A549 (cell line): ENCODE data around the gene CXCL14. TPM values are rescaled to one million over a fixed set of nuclear protein-coding genes. Genes with fewer than 3 reads are reported as not detected.
A peak's percentile ranks its signal among the peaks of the same experiment; 100 is the strongest.

ENCODE experiments used
- ATAC-seq, 2 experiments: fragments of 200-7000 bp in 1 of 2; fragments of >200 bp in 1 of 2; cut with Nextera tagmentation in 1 of 2; cut with Tn5 transposase in 1 of 2; 3 replicates each; pipeline versions ENCODE4 v1.8.0 to v1.9.1; 2018 to 2020; ENCODE audit warnings: mild to moderate bottlenecking in 1 of 2, moderate library complexity in 1 of 2
- CTCF ChIA-PET: fragments of 300-600 bp; sonication (Branson Sonifier 250); formaldehyde crosslinking; extraction: SDS; loops from one replicate; lab custom pipeline; 2021; ENCODE audit warnings: antibody characterized with exemption, inconsistent platforms; lab: Yijun Ruan, JAX
- POLR2A ChIA-PET: fragments of 350-600 bp; formaldehyde crosslinking; extraction: SDS; loops from one replicate; lab custom pipeline; 2021; ENCODE audit warnings: antibody characterized with exemption, inconsistent platforms; lab: Yijun Ruan, JAX
- DNase-seq, 2 experiments: peaks; one replicate each; pipeline versions ENCODE4 v3.0.0 to v3.0.0-alpha.2; 2011 to 2016; ENCODE audit warnings: low read depth in 1 of 2, low spot score in 1 of 2
- FAIRE-seq: peaks from 2 replicates; lab custom pipeline; 2011; peaks lifted over from hg19 to GRCh38; lab: Jason Lieb, UNC
- H3K27ac ChIP-seq, 2 experiments: fragments of >200 bp; sonication (Bioruptor Twin); formaldehyde crosslinking; 3 replicates each; pipeline ENCODE4 v1.5.1; 2016 to 2017
- H3K4me1 ChIP-seq: fragments of >200 bp; sonication (Bioruptor Twin); formaldehyde crosslinking; 3 replicates; pipeline ENCODE4 v1.6.1; 2016
- H3K4me2 ChIP-seq: fragments of >200 bp; sonication (Bioruptor Twin); formaldehyde crosslinking; 3 replicates; pipeline ENCODE4 v1.6.1; 2016
- H3K4me3 ChIP-seq: fragments of >200 bp; sonication (Bioruptor Twin); formaldehyde crosslinking; 3 replicates; pipeline ENCODE4 v1.5.1; 2016
- H3K9me3 ChIP-seq: fragments of >200 bp; sonication (Bioruptor Twin); formaldehyde crosslinking; 3 replicates; pipeline ENCODE4 v1.6.1; 2016
- CBX2 ChIP-seq: fragments of 200-600 bp; sonication (generic); IDR thresholded peaks from 2 replicates; pipeline ENCODE4 v1.6.1; 2016; ENCODE audit warnings: low read depth, mild to moderate bottlenecking, borderline replicate concordance
- CEBPB ChIP-seq, 2 experiments: fragments of >200 bp in 1 of 2; sonication (Bioruptor Twin) in 1 of 2; formaldehyde crosslinking in 1 of 2; IDR thresholded peaks; 2 replicates each; pipeline ENCODE4 v1.6.1; 2012 to 2016
- CHD2 ChIP-seq: fragments of 150-350 bp; IDR thresholded peaks from 2 replicates; pipeline ENCODE4 v1.6.1; 2014; ENCODE audit warnings: low read length; ENCODE audit not compliant: partially characterized antibody
- HDAC2 ChIP-seq: fragments of 200-600 bp; sonication (generic); IDR thresholded peaks from 2 replicates; pipeline ENCODE4 v1.6.1; 2016
- JUN ChIP-seq, 2 experiments: fragments of >200 bp; sonication (Bioruptor Twin); formaldehyde crosslinking; IDR thresholded peaks; 2 replicates in 1 of 2; 3 replicates in 1 of 2; pipeline ENCODE4 v1.6.1; 2016 to 2017
- MAFK ChIP-seq: fragments of 450-650 bp; IDR thresholded peaks from 2 replicates; pipeline ENCODE4 v1.6.1; 2014; ENCODE audit not compliant: partially characterized antibody
- PHF8 ChIP-seq: fragments of 200-600 bp; sonication (generic); IDR thresholded peaks from 2 replicates; pipeline ENCODE4 v1.6.1; 2016; ENCODE audit warnings: low read depth, mild to moderate bottlenecking, antibody characterized with exemption, moderate library complexity, borderline replicate concordance
- POLR2A ChIP-seq: IDR thresholded peaks from 2 replicates; pipeline ENCODE4 v1.6.1; 2012; ENCODE audit warnings: mild to moderate bottlenecking, low read length
- RNF2 ChIP-seq: fragments of 200-600 bp; sonication (generic); IDR thresholded peaks from 2 replicates; pipeline ENCODE4 v1.6.1; 2016; ENCODE audit warnings: low read depth, mild to moderate bottlenecking, antibody characterized with exemption, moderate library complexity, borderline replicate concordance
- ZNF302 ChIP-seq: fragments of 250-450 bp; sonication (Bioruptor Pico); IDR thresholded peaks from 2 replicates; pipeline ENCODE4 v1.9.0; 2021; ENCODE audit warnings: inconsistent platforms, mild to moderate bottlenecking, moderate library complexity
- WGBS: methylation state at CpG from one replicate; pipeline ENCODE4 v1.1.6; 2017; ENCODE audit errors: missing lambda C conversion rate; 5-methylcytosine and 5-hydroxymethylcytosine counted together
- polyA plus RNA-seq, 4 experiments: library from polyadenylated mRNA; depleted of rRNA in 3 of 4; stranded (reverse); fragments of >200 nt; fragmentation: RNase III in 1 of 4; extraction: RNeasy Plus Mini Kit Qiagen cat#74134 plus additional on column Dnase treatment in 1 of 4; gene quantifications; 2 replicates in 3 of 4; 3 replicates in 1 of 4; pipeline ENCODE4 v1.2.3, GENCODE V29; 2011 to 2017
- TF ChIP-seq, protein P1 (sequence below): fragments of 200-600 bp; sonication (generic); IDR thresholded peaks from 2 replicates; pipeline ENCODE4 v1.6.1; 2016; ENCODE audit warnings: antibody characterized with exemption, mild to moderate bottlenecking, moderate library complexity
- TF ChIP-seq, protein P2 (sequence below): fragments of >200 bp; sonication (Bioruptor Twin); formaldehyde crosslinking; IDR thresholded peaks from 3 replicates; pipeline ENCODE4 v1.6.1; 2016

The CXCL14 gene
- polyA plus RNA-seq, 2 of the 4 experiments (the other 2 are of a cell fraction), result 0.12 TPM; not detected in 1

DNA sequence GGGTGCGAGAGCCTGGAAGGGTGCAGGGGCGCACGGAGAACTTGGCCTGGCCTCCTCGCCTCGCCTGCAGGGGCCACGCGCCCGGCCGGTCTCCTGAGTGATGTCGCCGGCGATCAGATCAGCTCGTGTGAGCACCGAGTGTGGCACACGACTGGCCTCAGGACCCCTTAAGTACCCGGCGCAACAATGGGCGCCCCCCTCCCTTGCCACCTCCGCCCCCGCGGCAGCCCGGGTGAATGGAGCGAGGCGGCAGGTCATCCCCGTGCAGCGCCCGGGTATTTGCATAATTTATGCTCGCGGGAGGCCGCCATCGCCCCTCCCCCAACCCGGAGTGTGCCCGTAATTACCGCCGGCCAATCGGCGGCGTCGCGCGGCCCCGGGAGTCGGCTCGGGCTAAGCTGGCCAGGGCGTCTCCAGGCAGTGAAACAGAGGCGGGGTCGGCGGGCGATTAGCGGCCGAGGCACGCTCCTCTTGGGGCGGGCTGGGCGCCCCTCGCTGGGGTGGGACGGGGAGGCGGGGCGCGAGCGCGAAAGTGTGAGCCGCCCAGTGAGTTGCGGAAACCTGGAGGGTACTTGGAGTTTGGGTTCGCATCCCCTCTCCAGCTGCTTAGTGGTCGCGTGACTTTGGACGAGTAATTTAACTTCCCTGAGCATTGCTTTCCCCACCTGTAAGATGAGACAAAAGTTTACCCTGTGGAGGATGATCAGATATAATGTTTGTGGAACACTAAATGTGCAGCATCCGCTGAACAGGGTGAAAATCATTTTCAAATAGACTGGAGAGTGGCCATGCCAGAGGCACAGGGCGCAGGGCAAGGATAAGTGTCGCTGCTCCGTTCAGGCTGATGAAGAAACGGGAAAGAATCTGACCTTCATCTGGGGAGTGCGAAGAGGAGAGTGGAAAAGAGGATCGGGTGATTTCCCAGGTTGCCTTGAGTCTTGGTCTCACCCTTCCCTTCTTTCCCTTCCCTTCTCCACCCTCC is 42.7 kb downstream of the CXCL14 start, which contains the start of gene NEUROG1 (continued):
- no peak for TF ChIP-seq CEBPB (IDR thresholded peaks at IDR 0.05)
- TF ChIP-seq, protein P1, sequence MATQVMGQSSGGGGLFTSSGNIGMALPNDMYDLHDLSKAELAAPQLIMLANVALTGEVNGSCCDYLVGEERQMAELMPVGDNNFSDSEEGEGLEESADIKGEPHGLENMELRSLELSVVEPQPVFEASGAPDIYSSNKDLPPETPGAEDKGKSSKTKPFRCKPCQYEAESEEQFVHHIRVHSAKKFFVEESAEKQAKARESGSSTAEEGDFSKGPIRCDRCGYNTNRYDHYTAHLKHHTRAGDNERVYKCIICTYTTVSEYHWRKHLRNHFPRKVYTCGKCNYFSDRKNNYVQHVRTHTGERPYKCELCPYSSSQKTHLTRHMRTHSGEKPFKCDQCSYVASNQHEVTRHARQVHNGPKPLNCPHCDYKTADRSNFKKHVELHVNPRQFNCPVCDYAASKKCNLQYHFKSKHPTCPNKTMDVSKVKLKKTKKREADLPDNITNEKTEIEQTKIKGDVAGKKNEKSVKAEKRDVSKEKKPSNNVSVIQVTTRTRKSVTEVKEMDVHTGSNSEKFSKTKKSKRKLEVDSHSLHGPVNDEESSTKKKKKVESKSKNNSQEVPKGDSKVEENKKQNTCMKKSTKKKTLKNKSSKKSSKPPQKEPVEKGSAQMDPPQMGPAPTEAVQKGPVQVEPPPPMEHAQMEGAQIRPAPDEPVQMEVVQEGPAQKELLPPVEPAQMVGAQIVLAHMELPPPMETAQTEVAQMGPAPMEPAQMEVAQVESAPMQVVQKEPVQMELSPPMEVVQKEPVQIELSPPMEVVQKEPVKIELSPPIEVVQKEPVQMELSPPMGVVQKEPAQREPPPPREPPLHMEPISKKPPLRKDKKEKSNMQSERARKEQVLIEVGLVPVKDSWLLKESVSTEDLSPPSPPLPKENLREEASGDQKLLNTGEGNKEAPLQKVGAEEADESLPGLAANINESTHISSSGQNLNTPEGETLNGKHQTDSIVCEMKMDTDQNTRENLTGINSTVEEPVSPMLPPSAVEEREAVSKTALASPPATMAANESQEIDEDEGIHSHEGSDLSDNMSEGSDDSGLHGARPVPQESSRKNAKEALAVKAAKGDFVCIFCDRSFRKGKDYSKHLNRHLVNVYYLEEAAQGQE, result no peak
- no peak for TF ChIP-seq ZNF302 (CRISPR knock-in tag)
- TF ChIP-seq PHF8, result no peak
- TF ChIP-seq POLR2A, result no peak

DNA sequence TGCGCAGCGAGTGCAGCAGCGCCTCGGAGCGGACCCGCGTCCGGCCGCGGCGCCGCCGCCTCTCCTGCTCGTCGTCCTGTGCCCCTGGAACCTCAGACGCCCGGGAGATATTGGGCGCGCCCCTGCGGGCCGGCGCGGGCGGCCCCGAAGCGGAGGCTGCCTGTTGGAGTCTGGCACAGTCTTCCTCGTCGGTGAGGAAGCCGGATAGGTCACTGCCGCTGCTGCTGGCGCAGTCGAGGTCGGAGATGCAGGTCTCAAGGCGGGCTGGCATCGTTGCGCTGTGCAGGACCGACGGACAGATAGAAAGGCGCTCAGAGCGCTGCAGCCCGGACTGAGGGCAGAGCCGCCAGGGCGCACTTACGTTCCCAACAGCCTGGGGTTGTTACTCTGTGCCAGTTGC is 43.4 kb downstream of the CXCL14 start:
- H3K4me3 ChIP-seq, result peak overlapping the region; percentile 27; the same call in 2 of the 3 replicates
- H3K4me2 ChIP-seq, result peak overlapping the region; percentile 61
- CTCF ChIA-PET, result interaction anchor here (7.8 kb wide), 1 partner anchor 16 kb away, joined by 75 read pairs; no protein-coding TSS in a partner anchor
- WGBS, result 52% methylated on average over 13 of the region's 44 CpGs
- DNase-seq, result peak in 1 of 2 experiments; percentile 20
- H3K27ac ChIP-seq, result no peak overlapping the region
- no peak for TF ChIP-seq CBX2
- TF ChIP-seq HDAC2, result 0 out of 2 replicates have a peak, but pooled peaks have one; percentile 35
- TF ChIP-seq, all 56 proteins: peak for 1
- peaks cover 11% of the 10 kb centered on the region; the same call in 2 of the 3 replicates for H3K9me3 ChIP-seq
- peaks cover 7% of the 10 kb centered on the region; the same call in 1 of the 3 replicates for H3K4me1 ChIP-seq
- FAIRE-seq, result no peak
- ATAC-seq, result peak; percentile 5 to 57; a peak in 3 of 6 replicates
- POLR2A ChIA-PET, result no interaction called here

DNA sequence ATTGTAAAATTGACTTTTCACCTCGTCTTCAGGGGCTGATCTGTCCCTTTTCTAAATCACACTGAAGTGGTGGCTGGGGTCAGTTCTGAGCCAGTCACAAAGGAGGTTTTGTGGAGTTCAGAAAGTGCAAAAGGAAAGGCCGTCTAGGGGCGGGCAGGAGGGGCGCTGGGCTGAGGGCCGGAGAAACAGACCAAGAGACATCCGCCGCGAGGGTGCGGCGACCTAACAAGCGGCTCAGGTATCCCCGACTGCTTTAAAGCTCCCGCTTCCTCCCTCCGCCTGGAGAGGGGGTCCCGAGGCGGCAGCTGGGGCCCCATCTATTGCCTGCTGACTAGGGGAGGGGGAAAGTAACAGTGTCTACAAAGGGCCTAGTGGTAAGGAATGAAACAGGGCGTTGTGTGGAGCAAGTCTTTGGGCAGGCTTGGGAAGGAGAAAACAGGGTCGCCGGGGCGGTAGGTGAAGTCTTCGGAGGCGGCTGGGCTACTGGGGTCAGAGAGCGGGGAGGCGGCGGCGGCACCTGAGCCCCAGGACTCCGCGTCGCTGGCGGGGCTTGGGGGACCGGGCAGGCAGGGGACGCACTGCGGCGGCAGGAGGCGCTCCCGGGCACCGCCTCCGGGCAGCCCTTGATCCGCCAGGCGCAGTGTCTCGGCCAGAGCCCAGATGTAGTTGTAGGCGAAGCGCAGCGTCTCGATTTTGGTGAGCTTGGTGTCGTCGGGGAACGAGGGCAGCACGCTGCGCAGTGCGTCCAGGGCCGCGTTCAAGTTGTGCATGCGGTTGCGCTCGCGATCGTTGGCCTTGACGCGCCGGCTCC is 44.0 kb downstream of the CXCL14 start:
- POLR2A ChIA-PET, result no interaction called here
- CTCF ChIA-PET, result interaction anchor here (0.6 to 7.8 kb wide), 3 partner anchors 17 to 68 kb away, joined by 4 to 75 read pairs (median 16); no protein-coding TSS in a partner anchor
- no peak overlapping the region; the same call in 2 of the 3 replicates for H3K4me3 ChIP-seq
- TF ChIP-seq JUN (IDR thresholded peaks at IDR 0.05), result no peak
- no peak for TF ChIP-seq MAFK
- TF ChIP-seq, protein P2, sequence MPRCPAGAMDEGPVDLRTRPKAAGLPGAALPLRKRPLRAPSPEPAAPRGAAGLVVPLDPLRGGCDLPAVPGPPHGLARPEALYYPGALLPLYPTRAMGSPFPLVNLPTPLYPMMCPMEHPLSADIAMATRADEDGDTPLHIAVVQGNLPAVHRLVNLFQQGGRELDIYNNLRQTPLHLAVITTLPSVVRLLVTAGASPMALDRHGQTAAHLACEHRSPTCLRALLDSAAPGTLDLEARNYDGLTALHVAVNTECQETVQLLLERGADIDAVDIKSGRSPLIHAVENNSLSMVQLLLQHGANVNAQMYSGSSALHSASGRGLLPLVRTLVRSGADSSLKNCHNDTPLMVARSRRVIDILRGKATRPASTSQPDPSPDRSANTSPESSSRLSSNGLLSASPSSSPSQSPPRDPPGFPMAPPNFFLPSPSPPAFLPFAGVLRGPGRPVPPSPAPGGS, result no peak
- no peak for TF ChIP-seq POLR2A
- no peak for TF ChIP-seq CHD2
- TF ChIP-seq RNF2, result no peak
- TF ChIP-seq, all 56 proteins: peak for 0
- peaks cover 11% of the 10 kb centered on the region; the same call in 2 of the 3 replicates for H3K9me3 ChIP-seq
- peak overlapping the region; percentile 61 for H3K4me2 ChIP-seq
- FAIRE-seq (no peak), DNase-seq (no peak), ATAC-seq (peak; percentile 41 to 78; a peak in 3 of 6 replicates)
- H3K27ac ChIP-seq, result no peak overlapping the region
- 44% methylated on average over 44 of the region's 61 CpGs for WGBS
- peaks cover 7% of the 10 kb centered on the region; the same call in 1 of the 3 replicates for H3K4me1 ChIP-seq
